Measurements from ENCODE around the gene TXNRD2.

The TXNRD2 gene

GRCh38 chr22:19941365-19942082, at the start of gene TXNRD2, which contains the start of gene COMT:
Gene TXNRD2, minus strand, starts transcription at chr22:19941818. Its CDS starts 15 bp downstream, at chr22:19941803.
Gene COMT, plus strand, starts transcription at chr22:19941772. Its CDS starts 20,755 bp downstream, at chr22:19962527.
- in situ Hi-C loops (cut with MboI; ENCODE audit: low sequenced_read_pairs) = no loop called here

DNA sequence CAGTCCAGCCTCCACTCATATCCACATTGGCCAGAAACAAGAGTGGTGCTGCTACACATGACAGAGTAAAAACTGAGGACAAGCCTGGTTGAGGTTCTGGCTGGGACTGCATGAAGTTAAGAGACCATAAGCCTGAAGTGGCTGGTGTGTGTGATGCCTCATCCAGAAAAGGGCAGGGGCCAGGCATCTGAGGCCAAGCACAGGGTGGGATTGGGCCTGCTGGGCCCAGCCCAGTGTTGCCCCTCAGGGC, 49.7 kb upstream of the TXNRD2 start:
- in situ Hi-C loops (cut with MboI; ENCODE audit: low sequenced_read_pairs) = no loop called here

GRCh38 chr22:19990609-19991394, 49.2 kb upstream of the TXNRD2 start:
- in situ Hi-C loops (cut with MboI; ENCODE audit: low sequenced_read_pairs) = no loop called here

GRCh38 chr22:19990188-19990587, 48.6 kb upstream of the TXNRD2 start:
- in situ Hi-C loops (cut with MboI; ENCODE audit: low sequenced_read_pairs) = no loop called here

GRCh38 chr22:19989725-19990067, 48.1 kb upstream of the TXNRD2 start:
- in situ Hi-C loops (cut with MboI; ENCODE audit: low sequenced_read_pairs) = no loop called here

DNA sequence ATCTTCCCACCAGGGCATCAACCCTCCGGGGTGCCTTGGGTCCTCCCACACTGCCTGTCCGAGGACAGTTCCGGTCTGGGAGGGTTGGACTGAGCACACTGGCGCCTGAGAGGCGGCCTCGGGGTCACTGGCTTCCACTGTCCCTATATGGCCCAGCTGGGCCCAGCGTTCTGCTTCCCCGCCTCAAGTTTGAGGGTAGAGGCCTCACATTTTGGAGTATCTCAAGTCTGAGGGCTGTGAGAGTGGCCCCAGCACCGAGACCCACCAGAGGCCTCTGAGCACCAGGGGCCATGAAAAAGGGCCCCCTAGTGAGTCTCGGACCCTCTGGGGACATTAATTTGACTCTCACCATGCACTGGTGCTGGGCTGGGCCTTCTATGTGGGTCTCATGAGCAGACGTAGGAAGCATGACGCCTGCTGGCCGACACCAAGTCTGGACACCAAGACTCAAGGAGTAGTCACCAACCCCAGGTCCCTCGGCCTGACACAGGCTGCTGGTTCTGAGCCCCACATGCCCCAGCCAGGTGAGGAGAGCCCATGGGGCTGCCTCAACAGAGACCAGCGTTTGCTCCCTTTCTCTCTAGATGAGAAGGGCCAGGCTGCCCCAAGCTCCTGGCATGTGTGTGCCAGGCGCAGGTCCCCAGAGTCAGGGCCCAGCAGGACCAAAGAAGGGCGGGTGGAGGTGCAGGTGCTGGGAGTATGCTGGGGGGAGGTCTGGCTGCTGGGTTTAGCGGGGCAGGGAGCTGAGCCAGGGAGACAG, 47.5 kb upstream of the TXNRD2 start:
- in situ Hi-C loops (cut with MboI; ENCODE audit: low sequenced_read_pairs) = no loop called here

GRCh38 chr22:19988331-19988808, 46.8 kb upstream of the TXNRD2 start:
- in situ Hi-C loops (cut with MboI; ENCODE audit: low sequenced_read_pairs) = no loop called here

DNA sequence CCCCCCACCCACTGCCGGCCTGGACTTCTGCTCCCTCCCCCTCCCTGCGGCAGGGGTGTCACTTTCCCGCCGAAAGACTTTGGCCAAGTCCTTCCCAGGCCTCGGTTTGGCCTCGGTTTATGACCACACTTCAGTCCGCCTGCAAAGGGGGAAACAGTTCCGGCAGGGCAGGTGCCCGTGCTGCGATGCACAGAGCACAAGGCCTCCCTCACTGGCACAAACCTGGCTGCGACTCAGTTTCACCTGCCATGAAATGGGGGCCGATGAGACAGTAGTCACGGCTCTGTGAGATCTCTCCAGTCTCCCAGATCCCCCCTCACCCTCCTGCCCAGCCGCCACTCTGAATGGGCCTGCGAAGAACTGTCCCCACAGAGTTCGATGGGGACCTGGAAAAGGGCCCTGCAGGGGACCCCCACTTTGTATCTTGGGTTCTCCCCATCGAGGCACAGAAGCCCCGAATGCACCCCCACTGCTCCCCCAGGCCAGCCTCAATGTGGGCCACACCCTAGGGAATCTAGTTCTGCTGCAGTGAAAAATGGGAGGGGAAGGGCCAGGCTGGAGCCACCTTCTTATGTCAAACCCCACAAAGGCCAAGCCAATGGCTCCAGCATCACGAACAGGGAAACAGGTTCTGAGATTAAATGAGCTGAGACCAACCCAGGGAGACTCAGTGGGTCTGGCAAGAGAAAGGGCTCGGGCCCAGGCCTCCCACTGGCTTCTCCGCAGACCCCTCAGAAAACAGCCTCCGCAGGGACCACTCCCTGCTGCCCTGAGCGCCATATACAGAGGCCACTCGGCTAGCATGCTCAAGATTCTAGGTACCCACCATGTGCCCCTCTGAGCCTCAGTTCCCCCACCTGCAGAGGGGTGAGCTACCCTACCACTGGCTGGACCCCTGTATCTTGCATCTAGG, 46.0 kb upstream of the TXNRD2 start:
- in situ Hi-C loops (cut with MboI; ENCODE audit: low sequenced_read_pairs) = no loop called here

- in situ Hi-C loops (cut with MboI; ENCODE audit: low sequenced_read_pairs) = no loop called here
These were observed 45.1 kb upstream of the TXNRD2 start for GRCh38 chr22:19986410-19987341.

- in situ Hi-C loops (cut with MboI; ENCODE audit: low sequenced_read_pairs) = no loop called here
These were observed 44.4 kb upstream of the TXNRD2 start for GRCh38 chr22:19986011-19986409.

- in situ Hi-C loops (cut with MboI; ENCODE audit: low sequenced_read_pairs) = no loop called here
These were observed 43.5 kb upstream of the TXNRD2 start for GRCh38 chr22:19984851-19985811.

DNA sequence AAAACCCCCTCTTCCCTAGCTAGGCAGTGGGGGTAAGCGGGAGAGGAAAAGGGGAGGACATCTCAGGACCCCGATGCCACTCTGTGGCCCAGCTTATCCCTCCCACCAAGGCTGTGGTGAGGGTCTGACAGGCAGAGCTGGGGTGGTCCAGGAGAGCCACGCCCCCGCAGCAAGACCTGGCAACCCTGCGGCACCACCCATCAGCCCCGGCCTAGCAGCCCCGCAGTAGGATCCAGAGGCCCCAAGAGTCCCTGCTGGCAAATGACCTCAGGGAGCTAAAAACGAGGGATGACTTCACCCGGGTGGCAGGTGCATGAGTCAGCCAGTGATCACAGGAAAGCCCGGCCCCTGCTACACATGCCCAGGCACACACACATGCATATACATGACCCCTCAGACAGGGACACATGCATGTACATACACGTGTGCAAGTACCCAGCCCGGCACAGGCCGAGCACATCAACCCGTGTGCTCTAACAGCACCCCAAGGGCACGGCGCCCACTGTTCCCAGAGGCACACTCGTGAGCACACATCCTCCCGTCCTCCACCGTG, 42.7 kb upstream of the TXNRD2 start:
- in situ Hi-C loops (cut with MboI; ENCODE audit: low sequenced_read_pairs) = no loop called here

DNA sequence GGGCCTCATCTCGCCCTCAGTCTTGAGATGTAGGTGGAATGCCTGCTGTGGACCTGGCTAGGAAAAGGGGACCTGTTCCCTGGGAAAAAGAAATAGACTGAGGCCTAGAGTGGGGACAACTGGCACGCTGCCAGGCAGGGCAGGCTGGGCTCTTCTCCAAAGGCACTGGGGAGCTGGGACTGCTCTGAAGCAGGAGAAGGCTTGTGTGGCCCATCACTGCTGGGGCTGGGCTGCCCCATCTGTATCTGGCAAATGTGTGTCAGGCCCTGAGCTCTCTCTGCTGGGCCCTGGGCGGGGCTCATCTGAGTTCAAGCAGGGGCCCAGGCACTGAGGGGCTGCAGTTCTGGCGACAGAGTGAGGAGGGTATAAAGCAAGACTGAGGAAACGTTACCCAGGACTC, 42.1 kb upstream of the TXNRD2 start:
- in situ Hi-C loops (cut with MboI; ENCODE audit: low sequenced_read_pairs) = no loop called here

GRCh38 chr22:19982991-19983578, 41.5 kb upstream of the TXNRD2 start:
- in situ Hi-C loops (cut with MboI; ENCODE audit: low sequenced_read_pairs) = no loop called here

DNA sequence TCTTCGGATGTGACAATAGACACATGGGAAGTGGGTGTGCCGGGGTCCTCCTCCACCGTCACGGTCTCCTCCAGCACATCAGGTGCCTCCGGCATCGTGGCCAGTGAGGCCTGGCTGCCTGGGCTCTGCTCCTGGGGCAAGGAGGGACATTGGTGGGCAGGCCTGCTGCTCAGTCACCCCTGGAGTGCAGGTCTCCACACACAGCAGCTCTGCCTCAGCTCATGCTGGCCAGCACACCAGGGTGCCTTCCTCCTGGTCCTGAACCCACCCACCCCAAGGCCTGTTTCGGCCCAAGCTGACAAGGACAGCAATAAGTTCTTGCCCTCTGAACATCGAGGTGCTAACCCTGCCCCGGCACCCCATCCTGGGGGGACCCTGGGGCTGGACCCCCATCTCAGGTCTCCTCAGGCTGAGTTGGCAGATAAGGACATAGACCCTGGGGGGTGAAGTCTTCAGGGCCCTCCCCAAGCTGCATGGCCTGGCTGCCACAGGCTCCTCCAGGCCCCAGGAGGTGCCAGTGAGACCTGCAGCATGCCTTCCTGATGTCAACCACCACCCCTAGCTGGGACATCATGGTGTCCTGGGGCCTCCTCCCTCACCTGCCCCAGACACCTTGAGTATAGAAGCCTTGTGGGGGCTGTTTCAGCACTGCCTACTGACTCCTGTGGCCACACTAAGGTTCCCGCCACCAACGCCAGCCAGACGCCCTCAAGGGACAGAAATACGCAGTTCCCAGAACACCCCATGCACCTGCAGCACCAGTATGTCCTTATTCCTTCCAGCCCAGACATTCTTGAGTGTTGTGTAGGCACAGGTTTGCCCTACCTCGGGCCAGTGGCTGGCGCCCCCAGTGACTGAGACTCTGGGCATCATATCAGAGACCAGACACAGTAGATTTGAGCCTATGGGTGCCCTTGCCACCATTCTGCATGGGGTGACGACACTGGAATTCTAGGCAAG, 40.6 kb upstream of the TXNRD2 start:
- in situ Hi-C loops (cut with MboI; ENCODE audit: low sequenced_read_pairs) = no loop called here

DNA sequence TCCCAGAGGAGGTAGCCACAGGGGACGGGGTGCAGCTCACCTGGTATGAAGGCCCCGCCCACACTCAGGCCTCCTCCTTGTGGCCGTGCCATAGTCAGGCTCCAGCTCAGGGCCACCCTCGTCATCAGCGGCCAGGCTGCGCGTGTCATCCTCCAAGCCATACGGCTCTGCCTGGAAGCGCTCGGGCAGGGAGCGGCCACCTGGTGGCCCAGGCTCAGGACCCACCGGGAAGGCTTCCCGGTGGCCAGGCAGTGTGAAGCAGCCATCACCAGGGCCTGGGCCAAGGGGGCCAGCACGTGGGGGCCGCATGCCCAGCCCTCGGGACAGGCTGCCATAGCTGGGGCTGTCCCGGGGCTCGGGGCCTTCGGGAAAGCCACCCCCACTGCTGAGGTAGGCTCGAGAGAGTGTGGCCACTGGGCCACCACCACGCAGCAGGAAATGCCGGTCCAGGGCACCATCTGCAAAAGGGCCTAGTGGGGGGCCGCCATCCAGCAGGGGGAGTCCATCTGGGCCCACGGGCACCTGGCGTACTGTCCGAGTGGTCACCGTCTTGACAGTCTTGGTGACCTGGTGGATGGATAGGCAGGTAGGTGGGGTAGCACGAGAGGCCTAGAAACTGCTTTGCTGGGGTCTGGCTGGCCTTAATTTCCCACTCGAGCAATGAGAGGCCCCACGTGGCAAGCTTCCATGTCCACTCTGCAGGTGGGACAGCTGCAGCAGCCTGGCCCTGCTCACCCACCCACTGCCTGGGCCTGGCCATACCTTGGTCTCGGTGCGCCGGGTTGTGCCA, 39.7 kb upstream of the TXNRD2 start:
- in situ Hi-C loops (cut with MboI; ENCODE audit: low sequenced_read_pairs) = no loop called here
